Panc1 (cell line): Measurements from ENCODE around the gene LINC00237. TPM values are rescaled to one million over a fixed set of nuclear protein-coding genes. Genes with fewer than 3 reads are reported as not detected.

Experiments used
- ATAC-seq: fragments of 200-7000 bp; cut with Tn5 transposase; 2 replicates; pipeline ENCODE4 v1.9.1; 2020; ENCODE audit warnings: mild to moderate bottlenecking, moderate library complexity
- BruUV-seq: library from RNA; stranded (reverse); fragments of 400-500 nt; replicated peaks from 2 replicates; lab custom pipeline; 2021; lab: Mats Ljungman, UMichigan
- CTCF ChIA-PET: fragments of 300-600 bp; sonication (Branson Sonifier 250); formaldehyde crosslinking; loops from one replicate; lab custom pipeline; 2022; ENCODE audit warnings: antibody characterized with exemption; lab: Charles Lee
- POLR2A ChIA-PET: fragments of 300-600 bp; sonication (Branson Sonifier 250); formaldehyde crosslinking; loops from one replicate; lab custom pipeline; 2022; ENCODE audit warnings: antibody characterized with exemption; lab: Charles Lee
- DNase-seq: peaks from one replicate; pipeline ENCODE4 v3.0.0-alpha.2; 2010; ENCODE audit warnings: low read depth, low spot score
- H3K27ac ChIP-seq: 2 replicates; pipeline ENCODE4 v1.5.1; 2011; ENCODE audit warnings: mild to moderate bottlenecking, low read length, inconsistent platforms
- H3K27me3 ChIP-seq: fragments of 200-500 bp; sonication (Bioruptor generic); 2 replicates; pipeline ENCODE4 v1.6.0; 2014; ENCODE audit warnings: low read length, inconsistent platforms; ENCODE audit not compliant: control insufficient read depth, insufficient read depth
- H3K36me3 ChIP-seq: fragments of 200-500 bp; sonication (Bioruptor generic); 2 replicates; pipeline ENCODE4 v1.5.1; 2014; ENCODE audit warnings: inconsistent platforms, mild to moderate bottlenecking, low read length, moderate library complexity; ENCODE audit not compliant: control insufficient read depth, insufficient read depth
- H3K4me1 ChIP-seq: 2 replicates; pipeline ENCODE4 v1.5.1; 2011; ENCODE audit warnings: inconsistent platforms, mild to moderate bottlenecking, low read length, moderate library complexity; ENCODE audit not compliant: control insufficient read depth, insufficient read depth
- H3K4me3 ChIP-seq, 2 experiments: 2 replicates each; pipeline ENCODE4 v1.5.1; 2011 to 2012; ENCODE audit warnings: low read depth in 2 of 2, low read length in 2 of 2, mild to moderate bottlenecking in 2 of 2, inconsistent platforms in 1 of 2, moderate library complexity in 1 of 2
- H3K9me3 ChIP-seq: fragments of 200-500 bp; sonication (Bioruptor generic); 2 replicates; pipeline ENCODE4 v1.5.1; 2014; ENCODE audit warnings: low read depth, mild to moderate bottlenecking, inconsistent platforms, low read length, moderate library complexity; ENCODE audit not compliant: control insufficient read depth, insufficient read depth
- CTCF ChIP-seq: fragments of 450-650 bp; IDR thresholded peaks from 2 replicates; pipeline ENCODE4 v1.5.1; 2017; ENCODE audit warnings: mild to moderate bottlenecking
- POLR2AphosphoS5 ChIP-seq: IDR thresholded peaks from 2 replicates; pipeline ENCODE4 v1.6.1; 2012; ENCODE audit warnings: mild to moderate bottlenecking, low read depth, low read length, moderate library complexity
- REST ChIP-seq, 2 experiments: IDR thresholded peaks; 2 replicates each; pipeline ENCODE4 v1.6.1; 2011 to 2012; ENCODE audit warnings: low read depth in 2 of 2, control low read depth in 1 of 2, low read length in 1 of 2, mild to moderate bottlenecking in 1 of 2, moderate library complexity in 1 of 2; ENCODE audit not compliant: insufficient read depth in 1 of 2
- SIN3A ChIP-seq: IDR thresholded peaks from 2 replicates; pipeline ENCODE4 v1.6.1; 2012; ENCODE audit warnings: low read depth, mild to moderate bottlenecking, low read length, moderate library complexity, borderline replicate concordance; ENCODE audit not compliant: insufficient read depth
- TCF7L2 ChIP-seq: IDR thresholded peaks from 2 replicates; pipeline ENCODE4 v1.6.1; 2011; ENCODE audit warnings: mild to moderate bottlenecking, low read depth, low read length, inconsistent platforms
- in situ Hi-C: cut with HindIII; loops from 2 replicates; pipeline ENCODE4 v1.10.0; 2016; ENCODE audit warnings: low sequenced_read_pairs, low pct_unique_long_range_greater_than_20kb
- intact Hi-C: fragments of 100-400 bp; cut with micrococcal nuclease; formaldehyde crosslinking; loops from one replicate; pipeline ENCODE4 v1.10.0; 2022; ENCODE audit not compliant: unreplicated experiment
- total RNA-seq: library from RNA; stranded (reverse); gene quantifications from one replicate; pipeline ENCODE4 v1.2.1, GENCODE V29; 2021; ENCODE audit not compliant: unreplicated experiment

The LINC00237 gene
- total RNA-seq, 1 experiment from 2014 or later, result not detected

- H3K4me3 ChIP-seq, result no peak overlapping the region
- no peaks in the 10 kb centered on the region for H3K36me3 ChIP-seq
- ChIA-PET POLR2A (no interaction called here), CTCF (no interaction called here)
- intact Hi-C loops (no loop called here), in situ Hi-C loops (no loop called here)
- H3K27ac ChIP-seq, result no peak overlapping the region
- no peak for ATAC-seq
- H3K4me1 ChIP-seq, result no peaks in the 10 kb centered on the region
- BruUV-seq, result no TSS peak
- no peak for DNase-seq
- H3K9me3 ChIP-seq, result no peaks in the 10 kb centered on the region
- no peak for TF ChIP-seq CTCF
- TF ChIP-seq SIN3A, result no peak
- no peak for TF ChIP-seq POLR2AphosphoS5
- TF ChIP-seq REST (IDR thresholded peaks at IDR 0.05; ENCODE audit: insufficient read depth in 1 of 2, low read depth in 2 of 2, low read length in 1 of 2), result no peak
- TF ChIP-seq TCF7L2, result no peak
- H3K27me3 ChIP-seq, result no peaks in the 10 kb centered on the region
Measured at GRCh38 chr20:21052241-21052640, 53.9 kb downstream of the LINC00237 start.

- Histone ChIP-seq H3K27ac (no peak overlapping the region), H3K4me1 (no peaks in the 10 kb centered on the region), H3K4me3 (no peak overlapping the region), H3K36me3 (no peaks in the 10 kb centered on the region), H3K27me3 (no peaks in the 10 kb centered on the region), H3K9me3 (no peaks in the 10 kb centered on the region)
- intact Hi-C loops, result no loop called here
- ChIA-PET CTCF (interaction anchor here (0.6 kb wide), 1 partner anchor 21 kb away, joined by 3 read pairs; no protein-coding TSS in a partner anchor), POLR2A (no interaction called here)
- no TSS peak for BruUV-seq
- DNase-seq (no peak), ATAC-seq (no peak)
- TF ChIP-seq REST (IDR thresholded peaks at IDR 0.05; ENCODE audit: insufficient read depth in 1 of 2, low read depth in 2 of 2, low read length in 1 of 2) (no peak), SIN3A (no peak), POLR2AphosphoS5 (no peak), CTCF (no peak), TCF7L2 (no peak)
- in situ Hi-C loops, result no loop called here
Measured at GRCh38 chr20:21050710-21051109, 55.4 kb downstream of the LINC00237 start.
